ENCODE data around the gene SCARB1.

Gene SCARB1

GRCh38 chr12:124878795-124879516 lies 15.3 kb upstream of the SCARB1 start:
- H3K79me2 ChIP-seq (ENCODE audit: control insufficient read depth, insufficient read depth, low read length): no peaks in the 10 kb centered on the region
- H3K4ac ChIP-seq (ENCODE audit: low read depth, low read length): no peak overlapping the region
- no peak overlapping the region for H3K18ac ChIP-seq (ENCODE audit: low read length)
- no peak overlapping the region for H2BK120ac ChIP-seq (ENCODE audit: low read depth, low read length)
- H3K36me3 ChIP-seq (ENCODE audit: control insufficient read depth, insufficient read depth, low read length): no peaks in the 10 kb centered on the region
- H4K5ac ChIP-seq (ENCODE audit: low read length): no peak overlapping the region
- H2BK5ac ChIP-seq (ENCODE audit: low read length): no peak overlapping the region
- H3K4me3 ChIP-seq (ENCODE audit: low read length): no peak overlapping the region
- no peaks in the 10 kb centered on the region for H3K79me1 ChIP-seq (ENCODE audit: low read length)
- no peak overlapping the region for H3K23ac ChIP-seq (ENCODE audit: low read length)
- H2BK15ac ChIP-seq (replicated peaks; ENCODE audit: low read depth): no peak overlapping the region
- no peak overlapping the region for H3K27ac ChIP-seq (ENCODE audit: low read depth, low read length)
- WGBS (ENCODE audit: extremely low coverage, insufficient coverage, low lambda C conversion rate): no CpG with 5 or more reads among the region's 18 CpGs
- H4K8ac ChIP-seq (ENCODE audit: low read depth, low read length): no peak overlapping the region
- H3K56ac ChIP-seq (ENCODE audit: low read length): no peak overlapping the region
- no peaks in the 10 kb centered on the region for H3K27me3 ChIP-seq (ENCODE audit: insufficient read depth, low read length, poor library complexity)
- DNase-seq: no peak
- no peaks in the 10 kb centered on the region for H3K4me1 ChIP-seq (ENCODE audit: control insufficient read depth, low read depth, low read length)
- no peak overlapping the region for H2AK5ac ChIP-seq (ENCODE audit: low read length)
- no peak overlapping the region for H3K9ac ChIP-seq (ENCODE audit: low read length)
- H3K4me2 ChIP-seq (ENCODE audit: low read length): no peak overlapping the region

DNA sequence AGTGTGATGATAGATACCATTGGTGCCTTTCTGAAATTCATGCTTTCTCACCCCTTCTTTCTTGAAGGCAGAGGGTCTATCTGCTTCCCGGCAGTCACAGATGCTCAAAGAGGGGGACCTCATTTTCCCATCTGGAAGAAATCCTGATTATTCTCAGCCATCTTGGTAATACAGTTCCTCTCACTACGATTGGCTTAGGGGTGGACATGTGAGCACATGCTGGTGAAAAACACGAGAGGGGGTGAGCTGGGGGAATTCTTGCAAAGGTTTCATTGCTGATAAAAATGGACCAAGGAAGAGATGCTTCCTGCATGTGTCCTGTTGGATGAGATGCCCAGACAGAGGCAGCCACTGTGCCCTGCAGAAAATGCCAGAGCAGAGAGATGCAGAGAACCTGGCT lies 13.8 kb upstream of the SCARB1 start:
- Histone ChIP-seq H3K36me3 (ENCODE audit: control insufficient read depth, insufficient read depth, low read length) (no peaks in the 10 kb centered on the region), H3K79me1 (ENCODE audit: low read length) (no peaks in the 10 kb centered on the region)

DNA sequence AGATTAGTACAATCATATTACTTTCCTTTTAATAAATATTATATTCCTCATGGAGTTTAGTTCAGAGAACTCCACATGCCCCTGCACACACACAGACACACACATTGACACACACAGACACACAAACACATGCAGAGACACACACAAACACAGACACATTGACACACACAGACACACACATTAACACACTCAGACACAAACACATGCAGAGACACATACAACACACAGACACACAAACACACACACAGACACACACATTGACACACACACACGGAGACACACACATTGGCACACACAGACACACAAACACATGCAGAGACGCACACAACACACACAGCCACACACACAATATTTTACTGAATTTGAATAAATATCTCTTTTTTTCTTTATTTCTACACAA lies 12.5 kb upstream of the SCARB1 start:
- WGBS (ENCODE audit: extremely low coverage, insufficient coverage, low lambda C conversion rate): no CpG with 5 or more reads among the region's 2 CpGs
- no peaks in the 10 kb centered on the region for H3K79me1 ChIP-seq (ENCODE audit: low read length)
- H3K23ac ChIP-seq (ENCODE audit: low read length): no peak overlapping the region
- H4K5ac ChIP-seq (ENCODE audit: low read length): no peak overlapping the region
- H3K27ac ChIP-seq (ENCODE audit: low read depth, low read length): no peak overlapping the region
- no peaks in the 10 kb centered on the region for H3K36me3 ChIP-seq (ENCODE audit: control insufficient read depth, insufficient read depth, low read length)
- no peak overlapping the region for H2AK5ac ChIP-seq (ENCODE audit: low read length)
- no peaks in the 10 kb centered on the region for H3K79me2 ChIP-seq (ENCODE audit: control insufficient read depth, insufficient read depth, low read length)
- no peak overlapping the region for H2BK15ac ChIP-seq (replicated peaks; ENCODE audit: low read depth)
- H3K27me3 ChIP-seq (ENCODE audit: insufficient read depth, low read length, poor library complexity): no peaks in the 10 kb centered on the region
- no peaks in the 10 kb centered on the region for H3K4me1 ChIP-seq (ENCODE audit: control insufficient read depth, low read depth, low read length)
- no peak overlapping the region for H2BK120ac ChIP-seq (ENCODE audit: low read depth, low read length)
- no peak overlapping the region for H3K4me2 ChIP-seq (ENCODE audit: low read length)
- H3K4me3 ChIP-seq (ENCODE audit: low read length): no peak overlapping the region
- H3K18ac ChIP-seq (ENCODE audit: low read length): no peak overlapping the region
- H3K56ac ChIP-seq (ENCODE audit: low read length): no peak overlapping the region
- no peak overlapping the region for H3K4ac ChIP-seq (ENCODE audit: low read depth, low read length)
- no peak for DNase-seq
- no peak overlapping the region for H4K8ac ChIP-seq (ENCODE audit: low read depth, low read length)
- no peak overlapping the region for H3K9ac ChIP-seq (ENCODE audit: low read length)
- H2BK5ac ChIP-seq (ENCODE audit: low read length): no peak overlapping the region

More for the DNA sequence above, 13.8 kb upstream of the SCARB1 start:
- no peaks in the 10 kb centered on the region for H3K27me3 ChIP-seq (ENCODE audit: insufficient read depth, low read length, poor library complexity)
- no CpG with 5 or more reads among the region's 3 CpGs for WGBS (ENCODE audit: extremely low coverage, insufficient coverage, low lambda C conversion rate)
- no peak overlapping the region for H2AK5ac ChIP-seq (ENCODE audit: low read length)
- no peak overlapping the region for H3K56ac ChIP-seq (ENCODE audit: low read length)
- H4K8ac ChIP-seq (ENCODE audit: low read depth, low read length): no peak overlapping the region
- no peak overlapping the region for H3K27ac ChIP-seq (ENCODE audit: low read depth, low read length)
- no peak overlapping the region for H3K4me2 ChIP-seq (ENCODE audit: low read length)
- H2BK5ac ChIP-seq (ENCODE audit: low read length): no peak overlapping the region
- H3K4me3 ChIP-seq (ENCODE audit: low read length): no peak overlapping the region
- no peak overlapping the region for H3K18ac ChIP-seq (ENCODE audit: low read length)
- H3K9ac ChIP-seq (ENCODE audit: low read length): no peak overlapping the region
- no peak overlapping the region for H2BK15ac ChIP-seq (replicated peaks; ENCODE audit: low read depth)
- H3K79me2 ChIP-seq (ENCODE audit: control insufficient read depth, insufficient read depth, low read length): no peaks in the 10 kb centered on the region
- H3K4ac ChIP-seq (ENCODE audit: low read depth, low read length): no peak overlapping the region
- H4K5ac ChIP-seq (ENCODE audit: low read length): no peak overlapping the region
- H3K4me1 ChIP-seq (ENCODE audit: control insufficient read depth, low read depth, low read length): no peaks in the 10 kb centered on the region
- no peak overlapping the region for H3K23ac ChIP-seq (ENCODE audit: low read length)
- no peak for DNase-seq
- no peak overlapping the region for H2BK120ac ChIP-seq (ENCODE audit: low read depth, low read length)

DNA sequence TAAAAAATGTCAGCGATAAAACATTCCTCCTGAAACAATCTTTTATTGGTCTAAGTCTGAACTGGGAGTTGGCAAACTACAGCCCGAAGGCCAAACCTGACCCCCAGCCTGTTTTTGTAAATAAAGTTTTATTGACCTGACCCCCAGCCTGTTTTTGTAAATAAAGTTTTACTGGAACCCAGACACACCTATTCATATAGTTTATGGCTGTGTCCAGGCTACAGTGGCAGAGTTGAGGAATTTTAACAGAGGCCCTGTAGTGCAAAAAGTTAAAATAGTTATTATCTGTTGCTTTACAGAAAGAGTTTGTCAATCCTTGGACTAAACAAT lies 12.1 kb upstream of the SCARB1 start:
- no peaks in the 10 kb centered on the region for H3K4me1 ChIP-seq (ENCODE audit: control insufficient read depth, low read depth, low read length)
- no peak overlapping the region for H4K8ac ChIP-seq (ENCODE audit: low read depth, low read length)
- H2BK15ac ChIP-seq (replicated peaks; ENCODE audit: low read depth): no peak overlapping the region
- no peak overlapping the region for H3K18ac ChIP-seq (ENCODE audit: low read length)
- no peak overlapping the region for H2BK5ac ChIP-seq (ENCODE audit: low read length)
- no peak overlapping the region for H2AK5ac ChIP-seq (ENCODE audit: low read length)
- no peak overlapping the region for H3K23ac ChIP-seq (ENCODE audit: low read length)
- no peaks in the 10 kb centered on the region for H3K36me3 ChIP-seq (ENCODE audit: control insufficient read depth, insufficient read depth, low read length)
- no peak overlapping the region for H3K4ac ChIP-seq (ENCODE audit: low read depth, low read length)
- no peak overlapping the region for H3K56ac ChIP-seq (ENCODE audit: low read length)
- H3K79me2 ChIP-seq (ENCODE audit: control insufficient read depth, insufficient read depth, low read length): no peaks in the 10 kb centered on the region
- H3K27me3 ChIP-seq (ENCODE audit: insufficient read depth, low read length, poor library complexity): no peaks in the 10 kb centered on the region
- no peak overlapping the region for H3K27ac ChIP-seq (ENCODE audit: low read depth, low read length)
- H4K5ac ChIP-seq (ENCODE audit: low read length): no peak overlapping the region
- H2BK120ac ChIP-seq (ENCODE audit: low read depth, low read length): no peak overlapping the region
- no peak overlapping the region for H3K4me2 ChIP-seq (ENCODE audit: low read length)
- no peaks in the 10 kb centered on the region for H3K79me1 ChIP-seq (ENCODE audit: low read length)
- H3K9ac ChIP-seq (ENCODE audit: low read length): no peak overlapping the region
- no peak overlapping the region for H3K4me3 ChIP-seq (ENCODE audit: low read length)
- DNase-seq: no peak
- no CpG with 5 or more reads among the region's 2 CpGs for WGBS (ENCODE audit: extremely low coverage, insufficient coverage, low lambda C conversion rate)

DNA sequence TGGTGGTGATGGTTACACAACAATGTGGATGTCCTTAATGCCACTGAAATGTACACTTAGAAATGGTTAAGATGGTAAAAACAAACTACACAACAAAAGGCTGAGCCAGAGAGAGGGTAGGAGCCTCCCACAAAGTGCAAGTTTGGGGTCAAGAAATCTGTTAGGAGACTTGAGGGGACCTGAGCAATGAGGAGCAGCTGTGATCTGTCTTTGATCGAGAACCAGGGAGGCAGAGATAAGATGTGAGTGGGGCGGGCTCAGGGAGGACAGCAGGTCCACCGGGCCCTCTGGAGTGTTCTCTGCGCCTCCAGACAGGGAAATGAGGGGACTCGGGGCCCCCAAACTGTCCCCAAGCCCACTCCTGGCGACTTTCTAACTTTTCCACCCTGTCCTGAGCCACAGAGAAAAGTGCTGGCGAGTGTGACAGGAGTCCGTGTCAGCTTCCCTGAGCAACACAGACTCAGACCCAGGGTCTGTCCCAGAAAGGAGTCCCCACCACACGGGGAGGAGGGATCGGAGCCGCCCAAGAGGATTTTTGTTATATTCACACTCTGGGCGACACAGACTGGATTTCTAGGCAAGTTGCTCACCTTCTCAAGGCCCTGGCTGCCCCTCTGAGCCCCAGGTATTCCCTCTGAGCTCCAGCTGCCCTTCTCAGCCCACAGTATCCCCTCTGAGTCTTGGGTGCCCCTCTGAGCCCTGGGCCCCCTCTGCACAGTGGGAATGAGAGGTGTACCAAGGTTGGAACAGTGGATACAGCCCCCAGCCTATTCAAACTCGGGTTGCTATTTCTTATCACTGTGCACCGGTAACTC lies 11.5 kb upstream of the SCARB1 start:
- WGBS (ENCODE audit: extremely low coverage, insufficient coverage, low lambda C conversion rate): no CpG with 5 or more reads among the region's 14 CpGs
- Histone ChIP-seq H3K27ac (ENCODE audit: low read depth, low read length) (no peak overlapping the region), H3K4me2 (ENCODE audit: low read length) (no peak overlapping the region), H3K4me1 (ENCODE audit: control insufficient read depth, low read depth, low read length) (no peaks in the 10 kb centered on the region), H2BK120ac (ENCODE audit: low read depth, low read length) (no peak overlapping the region), H3K18ac (ENCODE audit: low read length) (no peak overlapping the region), H2BK15ac (replicated peaks; ENCODE audit: low read depth) (no peak overlapping the region), H2BK5ac (ENCODE audit: low read length) (no peak overlapping the region), H3K27me3 (ENCODE audit: insufficient read depth, low read length, poor library complexity) (no peaks in the 10 kb centered on the region), H2AK5ac (ENCODE audit: low read length) (no peak overlapping the region), H3K36me3 (ENCODE audit: control insufficient read depth, insufficient read depth, low read length) (no peaks in the 10 kb centered on the region), H4K5ac (ENCODE audit: low read length) (no peak overlapping the region), H3K23ac (ENCODE audit: low read length) (no peak overlapping the region), H3K9ac (ENCODE audit: low read length) (no peak overlapping the region), H3K79me2 (ENCODE audit: control insufficient read depth, insufficient read depth, low read length) (no peaks in the 10 kb centered on the region), H3K4me3 (ENCODE audit: low read length) (no peak overlapping the region), H3K4ac (ENCODE audit: low read depth, low read length) (no peak overlapping the region), H4K8ac (ENCODE audit: low read depth, low read length) (no peak overlapping the region), H3K56ac (ENCODE audit: low read length) (no peak overlapping the region), H3K79me1 (ENCODE audit: low read length) (no peaks in the 10 kb centered on the region)
- DNase-seq: no peak

All from mesendoderm (in vitro differentiated cells).